GM12891 (cell line): ENCODE measurements around the gene DCAF16.

Source experiments
- DNase-seq: peaks from one replicate; pipeline ENCODE4 v3.0.0; 2011; ENCODE audit warnings: low spot score; ENCODE audit not compliant: insufficient read length
- FAIRE-seq: peaks from 2 replicates; lab custom pipeline; 2011; peaks lifted over from hg19 to GRCh38; lab: Jason Lieb, UNC
- PAX5 ChIP-seq: IDR thresholded peaks from 2 replicates; pipeline ENCODE4 v1.6.1; 2011; ENCODE audit warnings: low read length, moderate library complexity, mild to moderate bottlenecking; ENCODE audit not compliant: insufficient read depth, severe bottlenecking
- POLR2A ChIP-seq: IDR thresholded peaks from 2 replicates; pipeline ENCODE4 v1.6.1; 2011; ENCODE audit warnings: low read depth, low read length, control low read depth
- POLR2AphosphoS5 ChIP-seq: IDR thresholded peaks from 2 replicates; pipeline ENCODE4 v1.6.1; 2011; ENCODE audit warnings: low read depth, low read length, control low read depth
- POU2F2 ChIP-seq: IDR thresholded peaks from 2 replicates; pipeline ENCODE4 v1.6.1; 2011; ENCODE audit warnings: low read depth, mild to moderate bottlenecking, control low read depth, low read length, moderate library complexity
- SPI1 ChIP-seq: IDR thresholded peaks from 2 replicates; pipeline ENCODE4 v1.6.1; 2011; ENCODE audit warnings: low read depth, low read length, control low read depth
- TAF1 ChIP-seq: IDR thresholded peaks from 2 replicates; pipeline ENCODE4 v1.6.1; 2011; ENCODE audit warnings: low read depth, low read length, control low read depth

DCAF16 gene

DNA sequence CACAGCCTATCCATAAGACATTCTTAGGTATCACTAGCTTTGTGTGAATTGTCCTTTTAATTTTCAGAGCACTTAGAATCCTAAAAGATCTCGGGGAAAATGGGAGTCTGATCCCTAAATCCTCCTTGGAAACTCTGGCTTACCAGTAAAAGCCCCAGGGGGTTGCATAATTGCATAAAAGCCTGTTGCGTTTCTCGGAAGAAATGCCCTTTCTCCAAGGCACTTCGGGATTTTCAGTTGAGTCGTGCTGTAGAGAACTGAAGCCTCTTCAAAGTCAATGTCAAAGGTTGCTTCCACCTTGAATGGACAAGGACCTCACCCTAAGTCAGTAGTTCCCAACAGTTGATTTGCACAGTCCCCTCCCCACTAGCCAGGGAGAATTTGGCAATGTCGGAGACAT is 49.9 kb downstream of the DCAF16 start:
- no peak for TF ChIP-seq POU2F2
- no peak for TF ChIP-seq TAF1
- TF ChIP-seq POLR2AphosphoS5, result no peak
- TF ChIP-seq SPI1, result no peak
- TF ChIP-seq PAX5, result no peak
- TF ChIP-seq POLR2A, result no peak
- no peak for FAIRE-seq

DNA sequence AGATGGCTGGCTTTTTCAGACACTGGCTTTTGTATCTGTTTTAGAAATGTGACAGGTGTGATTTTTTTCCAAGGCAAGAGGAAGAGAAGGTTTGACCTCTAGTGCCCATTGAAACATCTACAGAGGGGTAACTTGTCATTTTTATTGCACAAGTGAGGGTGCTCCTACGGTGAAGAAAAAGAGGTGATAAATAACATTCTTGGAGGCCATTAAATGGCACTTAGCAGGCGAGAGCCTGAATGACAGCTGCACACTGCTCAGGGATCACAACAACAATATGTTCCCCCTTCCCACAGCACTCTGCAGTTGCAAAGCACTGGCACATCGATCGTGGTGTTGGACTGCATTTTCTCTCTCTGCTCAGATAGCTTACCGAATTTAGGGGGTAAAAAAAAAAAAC is 52.1 kb downstream of the DCAF16 start:
- no peak for TF ChIP-seq TAF1
- no peak for TF ChIP-seq POLR2AphosphoS5
- no peak for TF ChIP-seq PAX5
- TF ChIP-seq POU2F2, result no peak
- TF ChIP-seq SPI1, result no peak
- no peak for TF ChIP-seq POLR2A
- FAIRE-seq, result no peak
- no peak for DNase-seq

More for the DNA sequence above, 49.9 kb downstream of the DCAF16 start:
- DNase-seq, result no peak

DNA sequence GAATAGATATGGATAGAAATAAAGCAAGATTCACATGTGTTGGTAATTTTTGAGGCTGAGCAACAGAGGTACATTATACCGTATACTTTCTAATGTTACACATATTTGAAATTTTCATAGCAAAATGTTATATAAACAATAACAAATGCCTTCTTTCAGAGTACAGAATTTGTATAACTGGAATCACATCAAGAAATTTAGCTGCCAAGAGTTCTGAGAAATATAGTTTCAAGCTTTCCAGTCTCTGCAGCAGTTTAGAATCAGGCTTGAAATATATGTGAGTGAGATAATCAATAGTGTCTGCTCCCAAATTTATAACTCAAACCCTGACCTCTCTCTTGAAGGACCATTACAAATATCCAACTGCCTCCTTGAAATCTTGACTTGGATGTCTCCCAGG is 52.9 kb downstream of the DCAF16 start:
- DNase-seq, result no peak
- TF ChIP-seq SPI1 (no peak), POLR2AphosphoS5 (no peak), PAX5 (no peak), TAF1 (no peak)
- no peak for FAIRE-seq

DNA sequence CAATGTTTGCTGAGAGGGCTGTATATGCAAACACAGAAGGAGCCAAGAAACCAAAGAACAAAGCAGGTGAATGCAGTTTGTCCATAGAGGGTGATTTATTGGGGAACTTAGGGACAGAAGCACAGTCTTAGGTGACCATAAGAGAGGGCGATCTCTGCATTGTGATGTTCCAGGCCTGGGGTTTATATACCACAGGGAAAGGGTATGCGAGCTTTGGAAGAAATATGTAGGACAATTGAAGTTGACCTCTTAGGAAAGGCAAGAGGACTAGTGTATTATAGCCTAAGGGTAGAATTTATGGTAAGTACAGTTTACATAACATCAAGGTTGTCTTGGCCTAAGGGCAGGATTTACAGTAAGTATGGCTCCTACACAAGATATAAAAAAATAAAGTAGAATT is 56.9 kb downstream of the DCAF16 start:
- FAIRE-seq, result no peak
- DNase-seq, result no peak
- TF ChIP-seq POLR2AphosphoS5 (no peak), POU2F2 (no peak), SPI1 (no peak), PAX5 (no peak), TAF1 (no peak), POLR2A (no peak)
